ENCODE measurements around the gene VMP1. TPM values are rescaled to one million over a fixed set of nuclear protein-coding genes. Genes with fewer than 3 reads are reported as not detected.

VMP1 gene
- polyA plus RNA-seq, 2 of the 4 experiments (the other 2 are of a cell fraction), result 395 to 726 TPM

DNA sequence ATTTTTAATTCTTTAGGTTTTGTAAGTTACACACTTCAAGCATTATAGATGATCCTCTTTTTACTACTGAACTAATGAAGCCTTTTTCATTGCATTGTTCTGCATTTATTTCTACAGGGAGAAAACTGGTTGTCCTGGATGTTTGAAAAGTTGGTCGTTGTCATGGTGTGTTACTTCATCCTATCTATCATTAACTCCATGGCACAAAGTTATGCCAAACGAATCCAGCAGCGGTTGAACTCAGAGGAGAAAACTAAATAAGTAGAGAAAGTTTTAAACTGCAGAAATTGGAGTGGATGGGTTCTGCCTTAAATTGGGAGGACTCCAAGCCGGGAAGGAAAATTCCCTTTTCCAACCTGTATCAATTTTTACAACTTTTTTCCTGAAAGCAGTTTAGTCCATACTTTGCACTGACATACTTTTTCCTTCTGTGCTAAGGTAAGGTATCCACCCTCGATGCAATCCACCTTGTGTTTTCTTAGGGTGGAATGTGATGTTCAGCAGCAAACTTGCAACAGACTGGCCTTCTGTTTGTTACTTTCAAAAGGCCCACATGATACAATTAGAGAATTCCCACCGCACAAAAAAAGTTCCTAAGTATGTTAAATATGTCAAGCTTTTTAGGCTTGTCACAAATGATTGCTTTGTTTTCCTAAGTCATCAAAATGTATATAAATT lies 132.3 kb downstream of the VMP1 start (continued):
- TF ChIP-seq, protein P1, sequence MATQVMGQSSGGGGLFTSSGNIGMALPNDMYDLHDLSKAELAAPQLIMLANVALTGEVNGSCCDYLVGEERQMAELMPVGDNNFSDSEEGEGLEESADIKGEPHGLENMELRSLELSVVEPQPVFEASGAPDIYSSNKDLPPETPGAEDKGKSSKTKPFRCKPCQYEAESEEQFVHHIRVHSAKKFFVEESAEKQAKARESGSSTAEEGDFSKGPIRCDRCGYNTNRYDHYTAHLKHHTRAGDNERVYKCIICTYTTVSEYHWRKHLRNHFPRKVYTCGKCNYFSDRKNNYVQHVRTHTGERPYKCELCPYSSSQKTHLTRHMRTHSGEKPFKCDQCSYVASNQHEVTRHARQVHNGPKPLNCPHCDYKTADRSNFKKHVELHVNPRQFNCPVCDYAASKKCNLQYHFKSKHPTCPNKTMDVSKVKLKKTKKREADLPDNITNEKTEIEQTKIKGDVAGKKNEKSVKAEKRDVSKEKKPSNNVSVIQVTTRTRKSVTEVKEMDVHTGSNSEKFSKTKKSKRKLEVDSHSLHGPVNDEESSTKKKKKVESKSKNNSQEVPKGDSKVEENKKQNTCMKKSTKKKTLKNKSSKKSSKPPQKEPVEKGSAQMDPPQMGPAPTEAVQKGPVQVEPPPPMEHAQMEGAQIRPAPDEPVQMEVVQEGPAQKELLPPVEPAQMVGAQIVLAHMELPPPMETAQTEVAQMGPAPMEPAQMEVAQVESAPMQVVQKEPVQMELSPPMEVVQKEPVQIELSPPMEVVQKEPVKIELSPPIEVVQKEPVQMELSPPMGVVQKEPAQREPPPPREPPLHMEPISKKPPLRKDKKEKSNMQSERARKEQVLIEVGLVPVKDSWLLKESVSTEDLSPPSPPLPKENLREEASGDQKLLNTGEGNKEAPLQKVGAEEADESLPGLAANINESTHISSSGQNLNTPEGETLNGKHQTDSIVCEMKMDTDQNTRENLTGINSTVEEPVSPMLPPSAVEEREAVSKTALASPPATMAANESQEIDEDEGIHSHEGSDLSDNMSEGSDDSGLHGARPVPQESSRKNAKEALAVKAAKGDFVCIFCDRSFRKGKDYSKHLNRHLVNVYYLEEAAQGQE (IDR thresholded peaks at IDR 0.05), result peak; percentile 51
- TF ChIP-seq, protein P2, sequence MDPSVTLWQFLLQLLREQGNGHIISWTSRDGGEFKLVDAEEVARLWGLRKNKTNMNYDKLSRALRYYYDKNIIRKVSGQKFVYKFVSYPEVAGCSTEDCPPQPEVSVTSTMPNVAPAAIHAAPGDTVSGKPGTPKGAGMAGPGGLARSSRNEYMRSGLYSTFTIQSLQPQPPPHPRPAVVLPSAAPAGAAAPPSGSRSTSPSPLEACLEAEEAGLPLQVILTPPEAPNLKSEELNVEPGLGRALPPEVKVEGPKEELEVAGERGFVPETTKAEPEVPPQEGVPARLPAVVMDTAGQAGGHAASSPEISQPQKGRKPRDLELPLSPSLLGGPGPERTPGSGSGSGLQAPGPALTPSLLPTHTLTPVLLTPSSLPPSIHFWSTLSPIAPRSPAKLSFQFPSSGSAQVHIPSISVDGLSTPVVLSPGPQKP (IDR thresholded peaks at IDR 0.05; ENCODE audit: low read depth, low read length), result no peak
- no peak for TF ChIP-seq POLR2A (IDR thresholded peaks at IDR 0.05; ENCODE audit: low read length)
- peak; percentile 67 for TF ChIP-seq TP53 (CRISPR knock-in tag; IDR thresholded peaks at IDR 0.05)
- no peak for TF ChIP-seq BHLHE40 (IDR thresholded peaks at IDR 0.05; ENCODE audit: low read depth, low read length)
- peak in 1 of 2 experiments; percentile 95; a peak in 2 of 5 replicates for TF ChIP-seq JUN (IDR thresholded peaks at IDR 0.05)
- peak; percentile 56; the same call in 1 of the 2 replicates for TF ChIP-seq GATA3 (IDR thresholded peaks at IDR 0.05; ENCODE audit: borderline replicate concordance)

DNA sequence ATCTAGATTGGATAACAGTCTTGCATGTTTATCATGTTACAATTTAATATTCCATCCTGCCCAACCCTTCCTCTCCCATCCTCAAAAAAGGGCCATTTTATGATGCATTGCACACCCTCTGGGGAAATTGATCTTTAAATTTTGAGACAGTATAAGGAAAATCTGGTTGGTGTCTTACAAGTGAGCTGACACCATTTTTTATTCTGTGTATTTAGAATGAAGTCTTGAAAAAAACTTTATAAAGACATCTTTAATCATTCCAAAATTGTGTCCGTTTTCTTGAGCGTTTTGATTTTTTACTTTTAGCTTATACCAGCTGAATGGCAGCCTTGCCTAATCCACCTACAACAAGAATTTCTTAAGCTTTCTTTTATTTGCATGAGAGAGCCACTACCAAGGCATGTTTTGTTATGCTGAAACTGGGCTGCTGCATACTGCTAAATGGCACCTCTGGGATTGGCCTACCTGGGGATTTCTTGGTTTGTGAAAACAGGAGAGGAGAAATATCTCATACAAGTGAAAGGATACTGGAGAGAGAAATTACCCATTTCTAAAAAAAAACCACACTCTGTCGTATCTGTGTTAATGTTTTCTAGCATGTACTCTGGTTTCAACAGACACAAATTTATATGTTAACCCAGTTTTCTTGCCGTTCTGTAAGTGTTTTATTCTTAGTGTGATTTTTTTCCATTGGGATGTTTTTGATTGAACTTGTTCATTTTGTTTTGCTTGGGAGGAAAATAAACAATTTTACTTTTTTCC lies 133.1 kb downstream of the VMP1 start:
- CTCF ChIA-PET, result interaction anchor here (0.7 to 12.7 kb wide), 7 partner anchors 13 to 90 kb away, joined by 3 to 244 read pairs (median 4); no protein-coding TSS in a partner anchor
- ATAC-seq (no peak), DNase-seq (ENCODE audit: low read depth in 1 of 2, low spot score in 1 of 2) (peak in 1 of 2 experiments; percentile 73), FAIRE-seq (no peak)
- no peaks in the 10 kb centered on the region for H3K9me3 ChIP-seq
- peak overlapping the region; percentile 57 for H3K4me3 ChIP-seq
- peaks cover 31% of the 10 kb centered on the region for H3K4me1 ChIP-seq
- POLR2A ChIA-PET, result interaction anchor here (1.2 to 13.6 kb wide), 7 partner anchors 12 to 89 kb away, joined by 3 to 610 read pairs (median 127); no protein-coding TSS in a partner anchor
- WGBS (ENCODE audit: missing lambda C conversion rate), result 2% methylated on average over 4 of the region's 4 CpGs
- peak overlapping the region; percentile 76 for H3K4me2 ChIP-seq
- H3K27ac ChIP-seq, result peak overlapping the region; percentile 91 to 96
- TF ChIP-seq MAFK (IDR thresholded peaks at IDR 0.05; ENCODE audit: partially characterized antibody), result no peak
- TF ChIP-seq SMC3 (IDR thresholded peaks at IDR 0.05), result no peak
- TF ChIP-seq, protein P3, sequence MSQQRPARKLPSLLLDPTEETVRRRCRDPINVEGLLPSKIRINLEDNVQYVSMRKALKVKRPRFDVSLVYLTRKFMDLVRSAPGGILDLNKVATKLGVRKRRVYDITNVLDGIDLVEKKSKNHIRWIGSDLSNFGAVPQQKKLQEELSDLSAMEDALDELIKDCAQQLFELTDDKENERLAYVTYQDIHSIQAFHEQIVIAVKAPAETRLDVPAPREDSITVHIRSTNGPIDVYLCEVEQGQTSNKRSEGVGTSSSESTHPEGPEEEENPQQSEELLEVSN (IDR thresholded peaks at IDR 0.05; ENCODE audit: borderline replicate concordance, low read depth), result 0 out of 2 replicates have a peak, but pooled peaks have one; percentile 8
- TF ChIP-seq RFX5 (IDR thresholded peaks at IDR 0.05), result no peak
- TF ChIP-seq CBX8 (IDR thresholded peaks at IDR 0.05), result no peak
- TF ChIP-seq, protein P4, sequence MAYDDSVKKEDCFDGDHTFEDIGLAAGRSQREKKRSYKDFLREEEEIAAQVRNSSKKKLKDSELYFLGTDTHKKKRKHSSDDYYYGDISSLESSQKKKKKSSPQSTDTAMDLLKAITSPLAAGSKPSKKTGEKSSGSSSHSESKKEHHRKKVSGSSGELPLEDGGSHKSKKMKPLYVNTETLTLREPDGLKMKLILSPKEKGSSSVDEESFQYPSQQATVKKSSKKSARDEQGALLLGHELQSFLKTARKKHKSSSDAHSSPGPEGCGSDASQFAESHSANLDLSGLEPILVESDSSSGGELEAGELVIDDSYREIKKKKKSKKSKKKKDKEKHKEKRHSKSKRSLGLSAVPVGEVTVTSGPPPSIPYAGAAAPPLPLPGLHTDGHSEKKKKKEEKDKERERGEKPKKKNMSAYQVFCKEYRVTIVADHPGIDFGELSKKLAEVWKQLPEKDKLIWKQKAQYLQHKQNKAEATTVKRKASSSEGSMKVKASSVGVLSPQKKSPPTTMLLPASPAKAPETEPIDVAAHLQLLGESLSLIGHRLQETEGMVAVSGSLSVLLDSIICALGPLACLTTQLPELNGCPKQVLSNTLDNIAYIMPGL (CRISPR knock-in tag; IDR thresholded peaks at IDR 0.05; ENCODE audit: borderline replicate concordance), result peak; percentile 92
- no peak for TF ChIP-seq FOSL2 (IDR thresholded peaks at IDR 0.05)
- TF ChIP-seq FOSL2 (CRISPR knock-in tag; IDR thresholded peaks at IDR 0.05), result peak; percentile 64
- TF ChIP-seq NR3C1 (IDR thresholded peaks at IDR 0.05), result no peak
- no peak for TF ChIP-seq ZC3H11A (IDR thresholded peaks at IDR 0.05)
- TF ChIP-seq, protein P5, sequence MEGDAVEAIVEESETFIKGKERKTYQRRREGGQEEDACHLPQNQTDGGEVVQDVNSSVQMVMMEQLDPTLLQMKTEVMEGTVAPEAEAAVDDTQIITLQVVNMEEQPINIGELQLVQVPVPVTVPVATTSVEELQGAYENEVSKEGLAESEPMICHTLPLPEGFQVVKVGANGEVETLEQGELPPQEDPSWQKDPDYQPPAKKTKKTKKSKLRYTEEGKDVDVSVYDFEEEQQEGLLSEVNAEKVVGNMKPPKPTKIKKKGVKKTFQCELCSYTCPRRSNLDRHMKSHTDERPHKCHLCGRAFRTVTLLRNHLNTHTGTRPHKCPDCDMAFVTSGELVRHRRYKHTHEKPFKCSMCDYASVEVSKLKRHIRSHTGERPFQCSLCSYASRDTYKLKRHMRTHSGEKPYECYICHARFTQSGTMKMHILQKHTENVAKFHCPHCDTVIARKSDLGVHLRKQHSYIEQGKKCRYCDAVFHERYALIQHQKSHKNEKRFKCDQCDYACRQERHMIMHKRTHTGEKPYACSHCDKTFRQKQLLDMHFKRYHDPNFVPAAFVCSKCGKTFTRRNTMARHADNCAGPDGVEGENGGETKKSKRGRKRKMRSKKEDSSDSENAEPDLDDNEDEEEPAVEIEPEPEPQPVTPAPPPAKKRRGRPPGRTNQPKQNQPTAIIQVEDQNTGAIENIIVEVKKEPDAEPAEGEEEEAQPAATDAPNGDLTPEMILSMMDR (IDR thresholded peaks at IDR 0.05), result no peak
- TF ChIP-seq RAD21 (conservative IDR thresholded peaks at IDR 0.05 in 1 of 2, IDR thresholded peaks at IDR 0.05 in 1 of 2), result no peak
- no peak for TF ChIP-seq JUNB (IDR thresholded peaks at IDR 0.05)
- TF ChIP-seq, protein P6, sequence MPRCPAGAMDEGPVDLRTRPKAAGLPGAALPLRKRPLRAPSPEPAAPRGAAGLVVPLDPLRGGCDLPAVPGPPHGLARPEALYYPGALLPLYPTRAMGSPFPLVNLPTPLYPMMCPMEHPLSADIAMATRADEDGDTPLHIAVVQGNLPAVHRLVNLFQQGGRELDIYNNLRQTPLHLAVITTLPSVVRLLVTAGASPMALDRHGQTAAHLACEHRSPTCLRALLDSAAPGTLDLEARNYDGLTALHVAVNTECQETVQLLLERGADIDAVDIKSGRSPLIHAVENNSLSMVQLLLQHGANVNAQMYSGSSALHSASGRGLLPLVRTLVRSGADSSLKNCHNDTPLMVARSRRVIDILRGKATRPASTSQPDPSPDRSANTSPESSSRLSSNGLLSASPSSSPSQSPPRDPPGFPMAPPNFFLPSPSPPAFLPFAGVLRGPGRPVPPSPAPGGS (IDR thresholded peaks at IDR 0.05), result peak; percentile 77; the same call in 2 of the 3 replicates
- no peak for TF ChIP-seq CEBPB (IDR thresholded peaks at IDR 0.05)
- no peak; the same call in 1 of the 2 replicates for TF ChIP-seq HOXB13 (CRISPR knock-in tag; IDR thresholded peaks at IDR 0.05; ENCODE audit: low read depth)
- peak; percentile 79; the same call in 1 of the 2 replicates for TF ChIP-seq EHF (CRISPR knock-in tag; IDR thresholded peaks at IDR 0.05)
- TF ChIP-seq GATA3 (IDR thresholded peaks at IDR 0.05; ENCODE audit: borderline replicate concordance), result peak; percentile 3
- TF ChIP-seq, protein P7, sequence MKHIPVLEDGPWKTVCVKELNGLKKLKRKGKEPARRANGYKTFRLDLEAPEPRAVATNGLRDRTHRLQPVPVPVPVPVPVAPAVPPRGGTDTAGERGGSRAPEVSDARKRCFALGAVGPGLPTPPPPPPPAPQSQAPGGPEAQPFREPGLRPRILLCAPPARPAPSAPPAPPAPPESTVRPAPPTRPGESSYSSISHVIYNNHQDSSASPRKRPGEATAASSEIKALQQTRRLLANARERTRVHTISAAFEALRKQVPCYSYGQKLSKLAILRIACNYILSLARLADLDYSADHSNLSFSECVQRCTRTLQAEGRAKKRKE (CRISPR knock-in tag; IDR thresholded peaks at IDR 0.05; ENCODE audit: low read depth), result peak; percentile 6; the same call in 1 of the 2 replicates
